Cardiac fibroblast (primary cell): Measurements from ENCODE around the gene TMEM232.

Experiments
- DNase-seq, 2 donors: peaks; one replicate each; pipeline versions ENCODE4 v3.0.0 to v3.0.0-alpha.2; 2010; ENCODE audit warnings: low read depth in 2 of 2
- H3K4me3 ChIP-seq, 2 donors: replicated peaks in 1 of 2; 1 replicate in 1 of 2; 2 replicates in 1 of 2; pipeline ENCODE4 v1.5.1; 2011; ENCODE audit warnings: low read depth in 2 of 2, low read length in 2 of 2, mild to moderate bottlenecking in 2 of 2, moderate library complexity in 1 of 2
- TF ChIP-seq, protein P1 (sequence below): IDR thresholded peaks from one replicate; pipeline ENCODE4 v1.5.1; 2011; ENCODE audit warnings: low read depth, mild to moderate bottlenecking, low read length, inconsistent platforms

The TMEM232 gene

DNA sequence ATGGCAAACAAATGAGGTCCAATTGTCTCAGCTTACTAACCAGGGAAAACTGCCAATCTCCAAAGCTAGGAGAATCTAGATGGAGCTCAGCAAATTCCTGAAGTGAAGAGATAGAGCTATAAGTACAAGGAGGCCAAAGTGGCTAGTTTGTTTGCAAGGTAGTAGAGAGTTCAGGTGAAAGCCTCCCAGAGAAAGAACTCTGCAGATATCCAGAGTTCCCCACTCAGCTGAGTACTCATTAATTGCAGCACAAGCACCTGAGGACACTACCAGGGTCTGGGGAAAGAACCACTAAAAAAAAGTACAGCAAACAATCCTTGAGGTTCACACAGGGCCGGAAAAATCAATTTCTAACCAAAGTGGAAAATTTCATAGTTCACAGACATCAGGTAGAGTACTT is 250.9 kb downstream of the TMEM232 start:
- no peak for DNase-seq
- TF ChIP-seq, protein P1, sequence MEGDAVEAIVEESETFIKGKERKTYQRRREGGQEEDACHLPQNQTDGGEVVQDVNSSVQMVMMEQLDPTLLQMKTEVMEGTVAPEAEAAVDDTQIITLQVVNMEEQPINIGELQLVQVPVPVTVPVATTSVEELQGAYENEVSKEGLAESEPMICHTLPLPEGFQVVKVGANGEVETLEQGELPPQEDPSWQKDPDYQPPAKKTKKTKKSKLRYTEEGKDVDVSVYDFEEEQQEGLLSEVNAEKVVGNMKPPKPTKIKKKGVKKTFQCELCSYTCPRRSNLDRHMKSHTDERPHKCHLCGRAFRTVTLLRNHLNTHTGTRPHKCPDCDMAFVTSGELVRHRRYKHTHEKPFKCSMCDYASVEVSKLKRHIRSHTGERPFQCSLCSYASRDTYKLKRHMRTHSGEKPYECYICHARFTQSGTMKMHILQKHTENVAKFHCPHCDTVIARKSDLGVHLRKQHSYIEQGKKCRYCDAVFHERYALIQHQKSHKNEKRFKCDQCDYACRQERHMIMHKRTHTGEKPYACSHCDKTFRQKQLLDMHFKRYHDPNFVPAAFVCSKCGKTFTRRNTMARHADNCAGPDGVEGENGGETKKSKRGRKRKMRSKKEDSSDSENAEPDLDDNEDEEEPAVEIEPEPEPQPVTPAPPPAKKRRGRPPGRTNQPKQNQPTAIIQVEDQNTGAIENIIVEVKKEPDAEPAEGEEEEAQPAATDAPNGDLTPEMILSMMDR = no peak
- no peak overlapping the region for H3K4me3 ChIP-seq

DNA sequence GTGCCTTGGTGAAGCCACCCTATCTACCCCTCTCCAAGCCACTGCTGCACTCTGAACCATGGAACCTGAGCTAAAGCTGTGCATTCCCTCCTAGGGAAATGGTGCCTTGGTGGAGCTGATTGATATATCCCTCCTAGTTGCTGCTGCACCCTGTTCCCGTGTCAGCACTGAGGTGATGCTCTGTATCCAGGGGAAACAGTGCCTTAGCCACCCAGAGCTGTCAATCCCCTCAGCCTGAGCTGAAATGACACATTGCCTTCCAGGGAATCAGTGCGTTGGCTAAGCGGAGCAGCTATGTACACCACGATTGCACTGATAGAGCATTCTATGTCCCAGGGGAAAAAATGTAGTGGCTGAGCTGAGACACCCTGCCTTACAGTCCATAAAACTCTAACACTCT is 257.0 kb downstream of the TMEM232 start:
- H3K4me3 ChIP-seq = no peak overlapping the region
- TF ChIP-seq, protein P1 = no peak
- no peak for DNase-seq

DNA sequence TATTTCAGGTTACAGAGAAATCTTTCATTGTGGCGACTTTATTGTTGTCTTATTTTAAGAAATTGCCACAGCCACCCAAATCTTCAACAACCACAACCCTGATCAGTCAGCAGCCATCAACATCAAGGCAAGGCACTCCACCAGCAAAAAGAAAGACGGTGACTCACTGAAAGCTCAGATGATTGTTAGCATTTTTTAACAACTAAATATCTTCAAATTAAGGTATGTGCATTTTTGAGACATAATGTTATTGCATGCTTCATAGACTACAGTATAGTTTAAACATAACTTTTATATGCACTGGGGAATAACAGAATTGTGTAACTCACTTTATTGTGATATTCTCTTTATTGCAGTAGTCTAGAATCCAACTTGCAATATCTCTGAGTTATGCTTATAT is 263.4 kb downstream of the TMEM232 start:
- TF ChIP-seq, protein P1 = no peak
- DNase-seq = peak in 1 of 2 donors; percentile 39
- no peak overlapping the region for H3K4me3 ChIP-seq

DNA sequence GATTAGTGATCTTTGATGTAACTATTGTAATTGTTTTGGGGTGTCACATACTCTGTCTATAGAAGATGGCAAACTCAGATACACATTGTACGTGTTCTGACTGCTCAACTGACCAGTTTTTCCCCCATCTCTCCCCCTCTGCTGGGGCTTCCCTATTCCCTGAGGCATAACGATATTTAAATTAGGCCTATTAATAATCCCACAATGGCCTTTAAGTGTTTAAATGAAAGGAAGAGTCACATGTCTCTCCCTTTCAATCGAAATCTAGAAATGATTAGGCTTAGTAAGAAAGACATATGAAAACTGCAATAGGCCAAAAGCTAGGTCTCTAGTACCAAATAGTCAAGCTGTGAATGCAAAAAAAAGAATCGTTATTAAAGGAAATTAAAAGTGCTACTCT is 265.6 kb downstream of the TMEM232 start:
- DNase-seq = no peak
- H3K4me3 ChIP-seq = no peak overlapping the region
- TF ChIP-seq, protein P1 = no peak

DNA sequence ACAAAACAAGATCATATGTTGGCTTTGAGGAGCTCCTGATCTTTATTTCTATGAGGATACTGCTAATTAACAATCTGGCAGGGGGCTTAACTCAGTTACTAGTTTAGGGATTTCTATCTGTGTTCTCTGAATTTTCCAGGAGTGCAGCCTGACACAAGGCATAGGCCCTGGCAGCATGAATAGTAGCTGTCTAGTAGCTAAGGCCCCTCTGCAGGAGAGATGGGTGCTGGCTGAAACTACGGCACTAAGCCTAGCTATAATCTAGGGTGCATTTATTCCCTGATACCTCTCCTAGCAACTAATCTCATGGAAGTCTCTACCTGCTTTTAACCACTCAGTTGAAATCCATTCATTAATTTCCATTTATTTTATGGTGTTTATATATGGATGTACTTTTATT is 268.2 kb downstream of the TMEM232 start:
- no peak overlapping the region for H3K4me3 ChIP-seq
- TF ChIP-seq, protein P1 = no peak
- DNase-seq = no peak

DNA sequence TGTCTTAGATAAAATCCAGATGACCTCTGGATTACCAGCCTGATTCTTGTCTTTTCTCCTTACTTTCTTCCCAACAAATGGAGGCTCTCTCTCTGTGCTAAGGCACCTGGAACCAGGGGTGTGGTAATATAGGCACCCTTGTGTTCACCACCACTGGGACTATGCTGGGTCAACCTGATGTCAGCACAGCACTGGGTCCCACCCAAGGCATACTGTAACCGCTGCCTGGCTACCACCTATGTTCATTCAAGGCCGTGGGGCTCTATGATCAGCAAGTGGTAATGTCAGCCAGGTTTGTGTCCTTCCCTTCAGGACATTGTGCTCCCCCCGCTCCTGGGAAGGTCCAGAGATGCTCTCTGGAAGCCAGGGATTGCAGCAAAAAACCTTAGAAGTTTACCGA is 283.6 kb downstream of the TMEM232 start:
- TF ChIP-seq, protein P1 = no peak
- H3K4me3 ChIP-seq = no peak overlapping the region
- no peak for DNase-seq

DNA sequence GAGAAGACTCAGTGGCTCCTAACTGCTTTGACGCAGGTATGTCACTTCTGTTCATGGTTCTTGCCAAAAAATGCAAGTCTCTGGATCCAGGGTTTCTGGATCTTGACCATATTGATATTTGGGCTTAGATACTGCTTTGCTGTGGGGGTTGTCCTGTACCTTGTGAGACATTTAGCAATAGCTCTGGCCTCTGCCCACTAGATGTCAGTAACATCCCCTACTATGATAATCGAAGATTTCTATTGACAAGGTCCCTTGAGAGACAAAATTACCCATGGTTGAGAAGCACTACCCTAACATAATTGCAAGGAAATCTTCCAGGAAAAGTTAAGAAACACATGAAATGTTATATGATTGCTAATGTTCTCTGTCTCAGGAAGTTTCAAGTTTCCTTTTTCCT is 285.4 kb downstream of the TMEM232 start:
- peak; percentile 40 to 63 for DNase-seq
- TF ChIP-seq, protein P1 = peak; percentile 35
- H3K4me3 ChIP-seq = no peak overlapping the region
